Activated CD4-positive, alpha-beta T cell treated with anti-CD3 and anti-CD28 coated beads for 4 hours (primary cell): ENCODE measurements around the gene TBC1D19.

Source experiments
- DNase-seq, 2 donors: peaks; one replicate each; pipeline ENCODE4 v3.0.0-alpha.2; 2020

TBC1D19 gene

GRCh38 chr4:26741491-26741871 lies 157.6 kb downstream of the TBC1D19 start:
- DNase-seq, result no peak

GRCh38 chr4:26746802-26747213 lies 162.9 kb downstream of the TBC1D19 start:
- DNase-seq, result no peak

DNA sequence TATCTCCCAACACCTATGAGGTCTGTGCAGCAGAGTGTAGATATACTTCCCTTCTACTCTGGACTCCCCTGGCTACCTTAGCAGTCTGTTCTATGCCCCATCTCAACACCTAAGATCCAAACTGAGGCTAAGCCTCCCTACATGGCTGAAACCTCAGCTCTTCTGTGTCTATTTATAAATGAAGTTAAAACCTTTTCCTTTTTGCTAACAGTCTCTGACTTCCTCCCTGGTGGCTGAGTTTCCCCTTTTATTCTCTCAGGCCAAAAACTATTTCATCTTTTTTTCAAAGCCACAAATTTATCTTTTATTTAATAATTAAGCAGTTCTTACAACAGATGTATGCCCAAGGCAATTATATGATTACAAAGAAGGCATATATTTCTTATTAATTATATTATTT lies 164.9 kb downstream of the TBC1D19 start:
- DNase-seq, result no peak

DNA sequence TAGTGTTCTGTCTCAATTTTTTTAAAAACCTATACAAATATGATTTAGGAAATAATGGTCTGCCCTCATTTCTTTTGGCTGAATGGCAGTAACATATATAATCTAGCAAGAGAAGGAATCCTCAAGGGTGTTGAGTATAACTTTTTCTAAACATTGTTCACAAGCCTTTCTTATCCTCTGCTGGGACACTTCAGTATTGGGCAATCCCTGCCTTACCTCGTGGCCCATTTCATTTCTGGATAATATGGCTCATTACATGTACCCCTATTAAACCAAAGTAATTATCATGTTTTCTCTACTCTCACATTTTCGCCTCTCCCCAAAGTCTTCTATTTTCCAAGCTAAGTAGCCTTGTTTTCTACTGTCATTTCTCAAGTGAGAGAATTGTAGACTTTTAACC lies 166.0 kb downstream of the TBC1D19 start:
- DNase-seq, result no peak

- DNase-seq, result no peak
Observed at GRCh38 chr4:26751004-26751403, 167.1 kb downstream of the TBC1D19 start.

DNA sequence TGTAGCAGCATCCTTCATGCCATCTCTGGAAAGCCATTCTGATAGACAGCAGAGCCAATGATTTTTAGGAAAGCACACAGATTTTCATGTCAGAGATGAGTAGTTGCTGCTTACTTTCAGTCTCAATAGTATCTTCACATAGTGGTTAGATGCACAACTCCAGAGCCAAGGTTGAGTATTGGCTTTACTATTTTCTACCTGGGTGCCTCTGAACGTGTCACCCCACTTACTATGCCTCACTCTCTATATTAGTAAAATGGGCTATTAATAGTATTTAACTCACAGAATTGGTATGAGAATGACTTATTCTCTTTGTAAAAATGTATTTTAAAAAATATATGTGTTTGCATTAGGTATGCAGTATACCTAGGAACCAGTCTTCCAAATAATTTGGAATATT lies 168.0 kb downstream of the TBC1D19 start:
- DNase-seq, result no peak

DNA sequence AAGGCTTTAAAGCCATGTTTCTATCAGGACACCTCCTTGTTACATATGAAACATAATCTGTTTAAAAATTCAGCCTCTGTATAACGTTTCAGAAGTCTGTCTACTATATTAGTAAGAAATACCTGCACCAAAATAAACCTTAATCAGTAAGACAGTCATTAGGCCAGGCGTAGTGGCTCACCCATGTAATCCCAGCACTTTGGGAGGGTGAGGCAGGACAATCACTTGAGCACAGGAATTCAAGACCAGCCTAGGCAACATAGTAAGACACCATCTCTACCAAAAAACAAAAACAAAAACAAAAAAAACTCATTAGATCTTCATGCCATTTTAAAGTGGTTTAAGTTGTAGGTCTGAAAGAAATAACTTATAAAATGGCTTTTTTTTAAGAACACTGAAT lies 169.3 kb downstream of the TBC1D19 start:
- no peak for DNase-seq

DNA sequence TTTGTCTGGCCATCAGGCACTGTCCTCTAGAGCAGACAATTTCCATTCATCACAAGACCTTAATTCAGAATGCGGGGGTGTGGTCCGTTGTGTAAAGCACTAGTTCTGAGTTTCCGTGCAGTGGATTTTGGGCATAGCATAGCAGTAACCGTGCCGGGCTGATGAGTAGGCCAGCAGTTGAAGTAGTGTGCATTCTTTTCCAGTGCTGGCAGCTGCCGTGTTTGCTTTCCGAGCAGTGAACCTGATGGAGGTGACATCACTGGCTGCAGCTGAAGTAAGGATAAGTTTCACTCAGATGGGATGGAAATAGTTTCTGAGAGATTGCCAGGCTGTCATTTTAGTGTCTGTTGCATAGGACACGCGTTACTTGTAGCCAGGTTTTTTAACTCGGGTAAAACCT lies 169.7 kb downstream of the TBC1D19 start:
- DNase-seq, result no peak

DNA sequence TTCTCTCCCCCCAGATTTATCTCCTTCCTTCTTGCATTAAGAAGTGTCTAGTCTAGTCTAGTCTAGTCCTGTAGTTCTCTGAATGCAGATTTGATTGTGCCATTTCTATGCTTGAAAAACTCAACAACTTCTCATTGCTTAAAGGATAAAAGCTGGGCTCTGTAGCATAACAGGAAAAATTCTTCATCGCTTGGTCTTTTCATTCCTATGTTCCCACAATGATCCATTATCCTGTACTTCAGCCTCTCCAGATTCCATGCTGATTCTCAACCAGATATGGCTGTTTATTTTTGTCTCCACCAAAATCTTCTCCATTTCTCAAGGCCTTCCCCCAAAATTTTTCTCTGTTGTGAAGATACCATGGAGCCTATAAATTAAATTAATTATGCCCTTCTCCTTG lies 173.9 kb downstream of the TBC1D19 start:
- DNase-seq, result no peak

- DNase-seq, result no peak
Observed at GRCh38 chr4:26758899-26759298, 175.0 kb downstream of the TBC1D19 start.

- DNase-seq, result no peak
Observed at GRCh38 chr4:26762650-26763049, 178.8 kb downstream of the TBC1D19 start.

DNA sequence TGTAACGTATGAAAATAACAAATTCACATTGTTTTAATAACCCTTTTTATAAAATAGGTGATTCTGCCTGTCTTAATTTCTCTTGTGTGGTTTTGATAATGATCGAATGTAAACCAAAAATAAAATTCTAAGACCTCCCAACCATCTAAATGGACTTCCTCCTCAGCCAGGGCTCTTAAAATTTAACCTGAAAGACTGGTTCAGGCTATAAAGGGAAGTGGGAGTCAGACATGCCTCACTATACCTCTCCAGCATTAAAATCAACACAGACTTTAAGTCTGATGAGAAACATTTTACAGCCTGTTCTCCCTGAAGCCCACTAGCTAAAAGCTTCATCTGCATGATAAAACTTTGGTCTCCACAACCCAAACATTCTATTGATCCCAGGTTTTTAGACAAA lies 179.2 kb downstream of the TBC1D19 start:
- no peak for DNase-seq

DNA sequence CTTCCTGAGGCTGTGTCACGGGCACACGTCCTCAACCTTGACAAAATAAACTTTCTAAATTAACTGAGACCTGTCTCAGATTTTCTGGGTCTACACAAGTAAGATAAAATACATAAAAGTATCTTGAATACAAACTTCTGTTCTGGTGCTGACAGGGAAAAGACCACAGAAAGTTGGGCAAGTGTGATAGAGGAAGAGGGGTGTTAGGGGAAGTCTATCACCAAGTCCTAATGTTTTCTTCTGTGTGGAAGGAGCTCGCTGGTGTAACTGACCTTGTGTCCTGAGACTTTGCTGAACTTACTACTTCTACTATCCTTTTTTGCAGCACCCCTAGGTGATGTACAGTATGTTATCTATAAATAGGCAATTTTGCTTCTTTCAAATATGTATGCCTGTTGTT lies 179.8 kb downstream of the TBC1D19 start:
- DNase-seq, result no peak

GRCh38 chr4:26764231-26764630 lies 180.3 kb downstream of the TBC1D19 start:
- no peak for DNase-seq

DNA sequence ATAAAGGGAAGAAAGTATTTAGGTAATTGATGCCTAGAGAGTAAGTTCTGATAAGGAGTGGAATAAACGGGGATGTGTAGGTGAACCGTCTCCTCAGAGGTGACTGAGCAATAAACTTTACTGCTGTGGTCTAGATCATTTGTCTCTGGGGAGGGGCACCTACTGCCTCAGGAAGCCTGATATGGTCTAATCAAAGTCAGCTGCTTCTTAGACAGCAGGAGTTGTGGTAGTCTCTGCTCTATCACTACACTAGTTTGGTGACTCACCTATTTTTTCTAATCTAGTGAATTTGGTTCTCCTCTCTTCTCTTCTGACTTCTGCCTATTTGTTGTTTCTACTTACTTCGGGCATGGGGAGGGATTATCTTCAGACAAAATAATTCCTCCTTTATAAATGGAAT lies 181.6 kb downstream of the TBC1D19 start:
- DNase-seq, result no peak

- no peak for DNase-seq
Observed at GRCh38 chr4:26766141-26766540, 182.3 kb downstream of the TBC1D19 start.

- no peak for DNase-seq
Observed at GRCh38 chr4:26772096-26772873, 188.4 kb downstream of the TBC1D19 start.

- no peak for DNase-seq
Observed at GRCh38 chr4:26779224-26779623, 195.3 kb downstream of the TBC1D19 start.

- DNase-seq, result no peak
Observed at GRCh38 chr4:26779674-26780073, 195.8 kb downstream of the TBC1D19 start.

GRCh38 chr4:26780539-26780938 lies 196.7 kb downstream of the TBC1D19 start:
- no peak for DNase-seq

DNA sequence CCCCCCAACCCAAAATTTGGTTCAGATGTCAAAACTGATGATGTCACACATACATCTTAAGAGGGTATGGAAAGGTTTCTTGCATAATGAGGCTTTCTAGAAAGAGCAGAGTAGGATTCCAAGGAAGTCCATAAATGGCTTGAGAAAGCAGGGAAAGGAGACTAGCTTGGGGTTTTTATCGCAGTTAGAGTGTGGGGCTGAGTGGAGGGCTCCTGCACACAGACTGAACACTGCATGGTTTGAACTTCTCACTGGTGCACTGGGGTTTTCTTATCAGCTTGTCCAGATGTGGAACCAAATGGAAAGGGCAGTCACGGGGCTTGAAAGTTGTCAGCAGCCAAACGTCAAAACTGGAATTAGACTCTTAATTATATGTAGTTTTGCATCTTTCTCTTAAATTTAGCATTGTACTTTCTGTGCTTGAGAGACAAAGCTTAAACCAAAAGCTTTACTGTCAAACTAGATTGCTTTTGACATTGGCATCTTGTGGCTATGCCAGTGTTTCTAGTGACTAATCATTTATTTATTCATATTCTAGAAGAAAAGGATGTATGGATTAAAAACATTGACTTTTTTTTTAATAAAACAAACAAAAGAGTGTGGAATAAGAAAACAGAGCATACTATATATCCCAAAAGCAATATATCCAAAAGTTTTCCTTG lies 198.4 kb downstream of the TBC1D19 start:
- no peak for DNase-seq

GRCh38 chr4:26782830-26783202 lies 198.9 kb downstream of the TBC1D19 start:
- no peak for DNase-seq

- DNase-seq, result no peak
Observed at GRCh38 chr4:26784207-26784865, 200.5 kb downstream of the TBC1D19 start.

DNA sequence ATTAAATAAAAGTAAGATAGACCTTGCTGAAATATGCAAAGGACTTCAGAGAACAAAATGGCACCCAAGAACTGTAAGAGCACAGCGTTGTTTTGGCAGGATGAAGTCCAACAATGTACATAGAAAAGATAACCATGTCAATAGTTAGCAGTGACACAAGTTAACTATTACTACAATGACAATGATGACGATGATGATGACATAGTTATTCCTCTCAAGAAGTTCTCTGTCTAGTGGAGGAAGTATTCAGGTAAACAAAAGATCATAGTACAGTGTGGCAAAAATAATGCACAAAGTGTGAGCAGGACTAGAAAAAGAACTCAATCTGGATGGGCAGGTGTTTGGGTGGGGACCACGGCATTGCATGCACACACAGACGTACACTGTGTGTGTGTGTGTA lies 201.4 kb downstream of the TBC1D19 start:
- DNase-seq, result no peak
